Measurements from ENCODE around the gene CXorf38.

The CXorf38 gene

GRCh38 chrX:40623139-40623536, 24.2 kb downstream of the CXorf38 start, which contains the start of gene MPC1L:
Gene MPC1L, plus strand, starts transcription at chrX:40623428. Its CDS starts 138 bp downstream, at chrX:40623566.
- ChIA-PET POLR2A (no interaction called here), CTCF (no interaction called here)

GRCh38 chrX:40622479-40623138, 24.8 kb downstream of the CXorf38 start:
- TF ChIP-seq ZNF384 (IDR thresholded peaks at IDR 0.05) (no peak), LEF1 (IDR thresholded peaks at IDR 0.05; ENCODE audit: borderline replicate concordance) (no peak), SP1 (IDR thresholded peaks at IDR 0.05) (no peak), BHLHE40 (IDR thresholded peaks at IDR 0.05; ENCODE audit: borderline replicate concordance) (no peak), ARNT (IDR thresholded peaks at IDR 0.05) (no peak), CTBP1 (IDR thresholded peaks at IDR 0.05; ENCODE audit: borderline replicate concordance) (no peak), NFRKB (IDR thresholded peaks at IDR 0.05) (no peak), SUZ12 (IDR thresholded peaks at IDR 0.05) (no peak), FOXM1 (IDR thresholded peaks at IDR 0.05; ENCODE audit: borderline replicate concordance) (no peak), FOXK2 (IDR thresholded peaks at IDR 0.05) (no peak), ELF4 (IDR thresholded peaks at IDR 0.05) (no peak), TARDBP (IDR thresholded peaks at IDR 0.05) (no peak)
- ChIA-PET CTCF (interaction anchor here (0.6 kb wide), 1 partner anchor 827 kb away, joined by 3 read pairs; no protein-coding TSS in a partner anchor), POLR2A (no interaction called here)
- no peak for DNase-seq (ENCODE audit: extremely low spot score)

More at GRCh38 chrX:40623139-40623536, 24.2 kb downstream of the CXorf38 start, which contains the start of gene MPC1L:
- TF ChIP-seq FOXM1 (IDR thresholded peaks at IDR 0.05; ENCODE audit: borderline replicate concordance) (no peak), L3MBTL2 (conservative IDR thresholded peaks at IDR 0.05) (no peak), FOXA1 (IDR thresholded peaks at IDR 0.05) (no peak), TARDBP (IDR thresholded peaks at IDR 0.05) (no peak), CTBP1 (IDR thresholded peaks at IDR 0.05; ENCODE audit: borderline replicate concordance) (no peak), FOXK2 (IDR thresholded peaks at IDR 0.05) (no peak), ZNF384 (IDR thresholded peaks at IDR 0.05) (no peak), SUZ12 (IDR thresholded peaks at IDR 0.05) (no peak), PKNOX1 (IDR thresholded peaks at IDR 0.05) (no peak), NFRKB (IDR thresholded peaks at IDR 0.05) (no peak), SP1 (IDR thresholded peaks at IDR 0.05) (no peak), BHLHE40 (IDR thresholded peaks at IDR 0.05; ENCODE audit: borderline replicate concordance) (no peak), HDGF (IDR thresholded peaks at IDR 0.05; ENCODE audit: borderline replicate concordance) (no peak), LEF1 (IDR thresholded peaks at IDR 0.05; ENCODE audit: borderline replicate concordance) (no peak), ARNT (IDR thresholded peaks at IDR 0.05) (no peak), ELF4 (IDR thresholded peaks at IDR 0.05) (no peak)
- DNase-seq (ENCODE audit: extremely low spot score) = no peak

- no peak for DNase-seq (ENCODE audit: extremely low spot score)
- TF ChIP-seq HDGF (IDR thresholded peaks at IDR 0.05; ENCODE audit: borderline replicate concordance) = no peak
- no peak for TF ChIP-seq LEF1 (IDR thresholded peaks at IDR 0.05; ENCODE audit: borderline replicate concordance)
- TF ChIP-seq FOXM1 (IDR thresholded peaks at IDR 0.05; ENCODE audit: borderline replicate concordance) = no peak
- TF ChIP-seq FOXA1 (IDR thresholded peaks at IDR 0.05) = no peak
- TF ChIP-seq PKNOX1 (IDR thresholded peaks at IDR 0.05) = no peak
- TF ChIP-seq BHLHE40 (IDR thresholded peaks at IDR 0.05; ENCODE audit: borderline replicate concordance) = no peak
- no peak for TF ChIP-seq ELF4 (IDR thresholded peaks at IDR 0.05)
- TF ChIP-seq SUZ12 (IDR thresholded peaks at IDR 0.05) = no peak
- no peak for TF ChIP-seq ZNF384 (IDR thresholded peaks at IDR 0.05)
- TF ChIP-seq L3MBTL2 (conservative IDR thresholded peaks at IDR 0.05) = no peak
- no peak for TF ChIP-seq SP1 (IDR thresholded peaks at IDR 0.05)
- TF ChIP-seq TARDBP (IDR thresholded peaks at IDR 0.05) = no peak
- TF ChIP-seq CTBP1 (IDR thresholded peaks at IDR 0.05; ENCODE audit: borderline replicate concordance) = no peak
- TF ChIP-seq NFRKB (IDR thresholded peaks at IDR 0.05) = no peak
- CTCF ChIA-PET = no interaction called here
- POLR2A ChIA-PET = no interaction called here
Measured at GRCh38 chrX:40617566-40617965, 29.8 kb downstream of the CXorf38 start.

- TF ChIP-seq SP1 (IDR thresholded peaks at IDR 0.05) = no peak
- TF ChIP-seq BHLHE40 (IDR thresholded peaks at IDR 0.05; ENCODE audit: borderline replicate concordance) = no peak
- TF ChIP-seq ELF4 (IDR thresholded peaks at IDR 0.05) = no peak
- no peak for TF ChIP-seq FOXA1 (IDR thresholded peaks at IDR 0.05)
- no peak for TF ChIP-seq PKNOX1 (IDR thresholded peaks at IDR 0.05)
- no peak for TF ChIP-seq SUZ12 (IDR thresholded peaks at IDR 0.05)
- no peak for TF ChIP-seq ARNT (IDR thresholded peaks at IDR 0.05)
- no peak for TF ChIP-seq CTBP1 (IDR thresholded peaks at IDR 0.05; ENCODE audit: borderline replicate concordance)
- no peak for TF ChIP-seq HDGF (IDR thresholded peaks at IDR 0.05; ENCODE audit: borderline replicate concordance)
- no peak for TF ChIP-seq NFRKB (IDR thresholded peaks at IDR 0.05)
- POLR2A ChIA-PET = no interaction called here
- DNase-seq (ENCODE audit: extremely low spot score) = no peak
- CTCF ChIA-PET = no interaction called here
Measured at GRCh38 chrX:40615976-40616375, 31.4 kb downstream of the CXorf38 start.

GRCh38 chrX:40612511-40612910, 34.9 kb downstream of the CXorf38 start:
- CTCF ChIA-PET = no interaction called here
- POLR2A ChIA-PET = no interaction called here
- no peak for DNase-seq (ENCODE audit: extremely low spot score)
- TF ChIP-seq FOXK2 (IDR thresholded peaks at IDR 0.05) (no peak), L3MBTL2 (conservative IDR thresholded peaks at IDR 0.05) (no peak), ZNF384 (IDR thresholded peaks at IDR 0.05) (no peak), NFRKB (IDR thresholded peaks at IDR 0.05) (no peak), FOXM1 (IDR thresholded peaks at IDR 0.05; ENCODE audit: borderline replicate concordance) (no peak), SP1 (IDR thresholded peaks at IDR 0.05) (no peak), TARDBP (IDR thresholded peaks at IDR 0.05) (no peak), ELF4 (IDR thresholded peaks at IDR 0.05) (no peak), CTBP1 (IDR thresholded peaks at IDR 0.05; ENCODE audit: borderline replicate concordance) (no peak), PKNOX1 (IDR thresholded peaks at IDR 0.05) (no peak)
